Measurements from ENCODE around the gene APOO.

- TF ChIP-seq, protein P1, sequence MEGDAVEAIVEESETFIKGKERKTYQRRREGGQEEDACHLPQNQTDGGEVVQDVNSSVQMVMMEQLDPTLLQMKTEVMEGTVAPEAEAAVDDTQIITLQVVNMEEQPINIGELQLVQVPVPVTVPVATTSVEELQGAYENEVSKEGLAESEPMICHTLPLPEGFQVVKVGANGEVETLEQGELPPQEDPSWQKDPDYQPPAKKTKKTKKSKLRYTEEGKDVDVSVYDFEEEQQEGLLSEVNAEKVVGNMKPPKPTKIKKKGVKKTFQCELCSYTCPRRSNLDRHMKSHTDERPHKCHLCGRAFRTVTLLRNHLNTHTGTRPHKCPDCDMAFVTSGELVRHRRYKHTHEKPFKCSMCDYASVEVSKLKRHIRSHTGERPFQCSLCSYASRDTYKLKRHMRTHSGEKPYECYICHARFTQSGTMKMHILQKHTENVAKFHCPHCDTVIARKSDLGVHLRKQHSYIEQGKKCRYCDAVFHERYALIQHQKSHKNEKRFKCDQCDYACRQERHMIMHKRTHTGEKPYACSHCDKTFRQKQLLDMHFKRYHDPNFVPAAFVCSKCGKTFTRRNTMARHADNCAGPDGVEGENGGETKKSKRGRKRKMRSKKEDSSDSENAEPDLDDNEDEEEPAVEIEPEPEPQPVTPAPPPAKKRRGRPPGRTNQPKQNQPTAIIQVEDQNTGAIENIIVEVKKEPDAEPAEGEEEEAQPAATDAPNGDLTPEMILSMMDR (IDR thresholded peaks at IDR 0.05), result no peak
- TF ChIP-seq EZH2phosphoT487 (IDR thresholded peaks at IDR 0.05) (no peak), EZH2 (IDR thresholded peaks at IDR 0.05) (no peak)
Observed at GRCh38 chrX:23851544-23851943, 56.2 kb downstream of the APOO start.
